Neural crest cell (in vitro differentiated cells): Measurements from ENCODE around the gene DLD. TPM values are rescaled to one million over a fixed set of nuclear protein-coding genes. Genes with fewer than 3 reads are reported as not detected.

Experiments used
- DNase-seq: peaks from one replicate; pipeline ENCODE4 v3.0.0; 2021; ENCODE audit warnings: low read depth, mixed read lengths, low spot score
- H3K27ac Mint-ChIP-seq: one replicate; pipeline ENCODE4 v1.8.0; 2021; ENCODE audit warnings: mild to moderate bottlenecking, mixed read lengths; ENCODE audit not compliant: unreplicated experiment
- H3K27me3 Mint-ChIP-seq: 2 replicates; pipeline ENCODE4 v1.8.0; 2021; ENCODE audit warnings: low read depth, mild to moderate bottlenecking, mixed read lengths
- H3K36me3 Mint-ChIP-seq: 2 replicates; pipeline ENCODE4 v1.8.0; 2021; ENCODE audit warnings: low read depth, mild to moderate bottlenecking, mixed read lengths
- H3K4me1 Mint-ChIP-seq: 2 replicates; pipeline ENCODE4 v1.8.0; 2021; ENCODE audit warnings: mixed read lengths
- H3K4me3 Mint-ChIP-seq: one replicate; pipeline ENCODE4 v1.8.0; 2021; ENCODE audit warnings: mild to moderate bottlenecking, mixed read lengths
- H3K9me3 Mint-ChIP-seq: 2 replicates; pipeline ENCODE4 v1.8.0; 2021; ENCODE audit warnings: mixed read lengths
- total RNA-seq: library from RNA; stranded (reverse); gene quantifications from 2 replicates; pipeline ENCODE4 v1.2.1, GENCODE V29; 2021
- TF ChIP-seq, protein P1 (sequence below): fragments of 200-600 bp; sonication (generic); conservative IDR thresholded peaks from 2 replicates; pipeline ENCODE4 v1.5.0; 2021; ENCODE audit warnings: antibody characterized with exemption, mild to moderate bottlenecking

Gene DLD
- total RNA-seq, 1 donor from 2014 or later: 82.1 TPM

DNA sequence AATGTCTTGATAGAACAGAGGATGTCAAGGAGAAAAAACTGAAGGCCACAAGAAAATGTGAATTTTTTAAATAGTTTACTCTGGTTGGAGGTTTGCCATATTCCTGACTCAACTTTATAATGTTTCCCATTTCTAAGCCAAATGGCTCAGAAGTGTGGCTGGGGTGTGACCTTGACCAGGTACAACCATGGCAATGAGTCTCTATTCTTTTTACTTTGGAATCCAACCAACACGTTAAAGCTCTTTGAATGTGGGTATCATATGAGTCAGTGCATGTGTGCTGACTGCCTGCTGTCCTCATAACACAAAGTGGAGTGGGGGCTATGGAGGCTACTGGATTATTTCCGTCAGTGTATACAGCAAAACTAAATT lies 33.5 kb upstream of the DLD start:
- H3K27ac Mint-ChIP-seq: no peak overlapping the region
- TF ChIP-seq, protein P1, sequence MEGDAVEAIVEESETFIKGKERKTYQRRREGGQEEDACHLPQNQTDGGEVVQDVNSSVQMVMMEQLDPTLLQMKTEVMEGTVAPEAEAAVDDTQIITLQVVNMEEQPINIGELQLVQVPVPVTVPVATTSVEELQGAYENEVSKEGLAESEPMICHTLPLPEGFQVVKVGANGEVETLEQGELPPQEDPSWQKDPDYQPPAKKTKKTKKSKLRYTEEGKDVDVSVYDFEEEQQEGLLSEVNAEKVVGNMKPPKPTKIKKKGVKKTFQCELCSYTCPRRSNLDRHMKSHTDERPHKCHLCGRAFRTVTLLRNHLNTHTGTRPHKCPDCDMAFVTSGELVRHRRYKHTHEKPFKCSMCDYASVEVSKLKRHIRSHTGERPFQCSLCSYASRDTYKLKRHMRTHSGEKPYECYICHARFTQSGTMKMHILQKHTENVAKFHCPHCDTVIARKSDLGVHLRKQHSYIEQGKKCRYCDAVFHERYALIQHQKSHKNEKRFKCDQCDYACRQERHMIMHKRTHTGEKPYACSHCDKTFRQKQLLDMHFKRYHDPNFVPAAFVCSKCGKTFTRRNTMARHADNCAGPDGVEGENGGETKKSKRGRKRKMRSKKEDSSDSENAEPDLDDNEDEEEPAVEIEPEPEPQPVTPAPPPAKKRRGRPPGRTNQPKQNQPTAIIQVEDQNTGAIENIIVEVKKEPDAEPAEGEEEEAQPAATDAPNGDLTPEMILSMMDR: no peak
- no peak for DNase-seq
- no peaks in the 10 kb centered on the region for H3K4me1 Mint-ChIP-seq
- H3K36me3 Mint-ChIP-seq: no peaks in the 10 kb centered on the region
- H3K9me3 Mint-ChIP-seq: no peaks in the 10 kb centered on the region
- H3K27me3 Mint-ChIP-seq: peaks cover 8% of the 10 kb centered on the region
- H3K4me3 Mint-ChIP-seq: no peak overlapping the region

DNA sequence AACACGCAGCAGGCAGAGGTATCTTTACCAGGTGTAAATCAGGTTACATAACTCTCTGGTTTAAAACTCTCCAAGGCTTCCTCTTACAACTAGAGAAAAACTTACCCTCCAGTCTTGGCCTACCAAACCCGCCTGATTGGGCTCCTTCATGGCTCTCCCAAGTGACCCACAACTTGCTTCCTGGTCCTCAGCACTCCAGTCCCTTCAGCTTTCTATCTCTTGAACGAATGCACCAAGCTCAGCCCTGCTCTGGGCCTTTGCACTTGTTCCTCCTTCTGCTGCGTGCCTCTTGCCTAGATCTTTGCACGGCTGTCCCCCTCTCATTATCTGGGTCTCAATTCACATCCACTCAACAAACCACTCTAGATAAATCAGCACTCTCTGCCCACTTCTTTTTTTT lies 32.7 kb upstream of the DLD start:
- Mint-ChIP-seq H3K36me3 (no peaks in the 10 kb centered on the region), H3K27me3 (peaks cover 8% of the 10 kb centered on the region), H3K4me1 (no peaks in the 10 kb centered on the region), H3K27ac (no peak overlapping the region), H3K4me3 (no peak overlapping the region), H3K9me3 (no peaks in the 10 kb centered on the region)
- no peak for DNase-seq
- TF ChIP-seq, protein P1: no peak

DNA sequence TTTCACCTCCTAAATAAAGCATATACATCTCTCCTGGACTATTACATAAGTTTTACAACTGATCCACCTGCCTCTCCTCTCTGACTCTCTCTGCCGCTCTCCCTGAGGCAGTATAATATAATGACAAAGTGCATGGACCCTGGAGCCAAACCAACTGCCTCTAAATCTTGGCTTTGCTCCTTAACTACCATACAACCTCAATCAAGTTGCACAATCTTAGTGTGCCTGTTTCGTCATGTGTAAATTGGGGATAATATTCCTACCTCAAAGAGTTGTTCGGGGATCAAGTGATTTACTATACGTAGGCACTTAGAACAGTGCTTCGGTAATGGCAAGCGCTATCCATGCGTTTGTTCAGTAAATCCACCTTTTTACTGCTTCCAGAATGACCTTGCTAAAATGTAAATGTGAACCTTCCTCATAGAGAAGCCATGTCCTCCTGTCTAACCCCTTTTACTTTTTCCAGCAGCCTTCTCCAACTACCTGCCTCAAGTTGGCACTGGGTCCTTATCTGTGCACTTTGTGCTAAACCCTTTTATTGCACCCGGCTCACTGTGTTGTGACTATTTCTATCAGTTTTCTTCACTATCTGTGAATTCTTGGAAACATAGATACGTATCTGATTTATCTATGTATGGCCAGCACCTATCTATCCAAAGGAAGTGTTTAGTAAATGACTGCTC lies 30.6 kb upstream of the DLD start:
- H3K27me3 Mint-ChIP-seq: no peaks in the 10 kb centered on the region
- no peak for DNase-seq
- H3K4me3 Mint-ChIP-seq: no peak overlapping the region
- no peak overlapping the region for H3K27ac Mint-ChIP-seq
- no peaks in the 10 kb centered on the region for H3K36me3 Mint-ChIP-seq
- TF ChIP-seq, protein P1: no peak
- no peaks in the 10 kb centered on the region for H3K4me1 Mint-ChIP-seq
- no peaks in the 10 kb centered on the region for H3K9me3 Mint-ChIP-seq

DNA sequence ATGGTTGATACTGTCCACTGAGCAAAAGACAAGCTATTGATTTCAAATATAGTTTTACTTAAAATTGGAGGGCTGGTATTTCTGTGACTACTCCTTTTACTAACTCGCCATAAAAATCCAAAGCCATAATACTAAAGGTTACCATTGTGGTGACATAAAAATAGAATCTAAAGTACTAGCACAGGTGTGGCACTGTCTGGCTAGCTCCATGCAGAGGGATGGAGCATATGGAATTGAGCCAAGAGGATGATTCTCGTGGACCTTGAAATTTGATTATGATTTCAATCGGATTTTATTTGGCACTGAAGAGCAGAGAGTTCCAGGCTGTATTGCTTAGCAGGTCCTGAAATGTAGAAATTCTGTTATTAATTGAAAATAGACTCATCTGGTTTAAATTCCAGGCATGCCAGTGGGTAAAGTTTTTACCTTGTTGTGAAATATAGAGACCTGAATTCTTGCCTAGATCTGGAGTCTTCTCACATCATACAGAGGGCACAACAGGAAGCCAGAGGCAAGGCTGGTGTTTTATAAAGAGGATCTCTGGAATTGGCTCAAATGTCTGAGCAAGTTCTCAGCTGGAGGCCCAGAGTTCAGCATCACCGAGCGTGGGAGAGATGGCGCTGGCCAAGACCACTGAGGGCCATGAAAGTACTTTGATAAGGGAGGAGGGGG lies 29.9 kb upstream of the DLD start:
- Mint-ChIP-seq H3K4me1 (no peaks in the 10 kb centered on the region), H3K27ac (no peak overlapping the region)
- TF ChIP-seq, protein P1: no peak

DNA sequence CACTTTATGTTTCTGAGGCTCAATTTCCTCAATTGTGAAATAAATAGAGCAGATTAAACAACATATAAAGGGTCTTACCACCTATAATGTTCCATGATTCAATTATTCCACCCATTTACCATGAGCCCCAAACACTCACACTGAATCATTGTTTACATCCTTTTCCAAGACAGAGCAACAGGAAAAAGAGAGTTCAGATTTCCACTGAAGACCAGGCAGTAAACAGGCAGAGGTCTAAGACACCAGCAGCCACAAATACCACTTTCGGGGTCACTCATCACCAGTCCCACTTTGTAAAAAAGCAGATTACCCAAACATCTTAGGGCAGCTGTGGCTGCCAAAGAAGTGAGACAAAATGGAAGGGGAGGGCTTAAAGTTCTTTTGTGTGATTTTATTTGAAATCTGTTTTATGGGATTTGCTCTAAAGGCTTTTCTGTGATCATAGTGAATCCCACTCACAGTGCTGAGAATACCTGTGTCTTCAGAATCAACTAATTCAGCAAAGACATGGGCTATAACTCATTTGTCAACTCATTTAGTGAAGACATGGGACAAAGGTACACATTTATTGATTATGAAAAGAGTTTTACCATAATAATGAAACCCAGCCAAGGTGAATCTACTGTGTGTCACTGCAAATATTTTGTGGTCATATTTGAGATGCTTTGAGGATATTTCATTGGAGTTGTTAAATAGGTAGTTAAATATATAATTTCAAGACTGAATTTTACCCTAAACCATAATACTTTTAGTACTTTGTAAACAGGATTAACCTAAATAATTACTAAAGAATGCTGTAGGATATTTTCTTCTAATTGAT lies 24.8 kb upstream of the DLD start:
- Mint-ChIP-seq H3K4me3 (no peak overlapping the region), H3K4me1 (no peaks in the 10 kb centered on the region)
- no peak for DNase-seq

More for the DNA sequence above, 29.9 kb upstream of the DLD start:
- Mint-ChIP-seq H3K27me3 (peaks cover 4% of the 10 kb centered on the region), H3K4me3 (no peak overlapping the region), H3K9me3 (no peaks in the 10 kb centered on the region), H3K36me3 (no peaks in the 10 kb centered on the region)
- no peak for DNase-seq

More for the DNA sequence above, 24.8 kb upstream of the DLD start:
- Mint-ChIP-seq H3K9me3 (no peaks in the 10 kb centered on the region), H3K27ac (no peak overlapping the region), H3K36me3 (no peaks in the 10 kb centered on the region), H3K27me3 (peaks cover 4% of the 10 kb centered on the region)
- TF ChIP-seq, protein P1: no peak
